ENCODE data around the gene BNIP5. TPM values are rescaled to one million over a fixed set of nuclear protein-coding genes. Genes with fewer than 3 reads are reported as not detected.

The BNIP5 gene
- total and polyA plus RNA-seq, 4 donors = not detected

- no peak overlapping the region for H3K27ac ChIP-seq (ENCODE audit: low read depth in 1 of 2, low read length in 2 of 2)
- H3K9me3 ChIP-seq (ENCODE audit: control insufficient read depth in 4 of 4, low read length in 3 of 4) = no peaks in the 10 kb centered on the region
- DNase-seq (ENCODE audit: low spot score) = no peak
- H3K4me1 ChIP-seq (ENCODE audit: control insufficient read depth in 4 of 4, insufficient read depth in 4 of 4, low read length in 3 of 4) = peaks cover 0 to 23% (median 17%) of the 10 kb centered on the region in 4 donors
- no peak overlapping the region for H3K4me3 ChIP-seq (ENCODE audit: low read depth in 1 of 3, low read length in 3 of 3)
- H3K27me3 ChIP-seq (ENCODE audit: control insufficient read depth in 4 of 4, insufficient read depth in 4 of 4, low read length in 3 of 4) = no peaks in the 10 kb centered on the region
- no peak overlapping the region for H3K9ac ChIP-seq (ENCODE audit: low read depth in 1 of 2, low read length in 2 of 2)
- TF ChIP-seq RAD21 (IDR thresholded peaks at IDR 0.05) (no peak), EGR1 (IDR thresholded peaks at IDR 0.05; ENCODE audit: low read depth in 2 of 2) (no peak), CTCF (IDR thresholded peaks at IDR 0.05; ENCODE audit: low read depth, low read length, missing input control) (no peak), REST (IDR thresholded peaks at IDR 0.05) (no peak), FOXA1 (IDR thresholded peaks at IDR 0.05) (no peak)
- no peaks in the 10 kb centered on the region for H3K36me3 ChIP-seq (ENCODE audit: control insufficient read depth in 4 of 4, insufficient read depth in 3 of 4, low read depth in 1 of 4, low read length in 3 of 4)
- WGBS = 89% methylated on average over 9 of the region's 9 CpGs
Observed at GRCh38 chr6:36381502-36382389, 45.1 kb upstream of the BNIP5 start.

- no peak overlapping the region for H3K27ac ChIP-seq (ENCODE audit: low read depth in 1 of 2, low read length in 2 of 2)
- no peak overlapping the region for H3K9ac ChIP-seq (ENCODE audit: low read depth in 1 of 2, low read length in 2 of 2)
- H3K27me3 ChIP-seq (ENCODE audit: control insufficient read depth in 4 of 4, insufficient read depth in 4 of 4, low read length in 3 of 4) = no peaks in the 10 kb centered on the region
- TF ChIP-seq HNF4G (IDR thresholded peaks at IDR 0.05) = no peak
- no peak for TF ChIP-seq RAD21 (IDR thresholded peaks at IDR 0.05)
- TF ChIP-seq YY1 (IDR thresholded peaks at IDR 0.05) = no peak
- no peak for TF ChIP-seq ATF3 (IDR thresholded peaks at IDR 0.05)
- TF ChIP-seq JUND (IDR thresholded peaks at IDR 0.05) = no peak
- no peak for TF ChIP-seq FOXA1 (IDR thresholded peaks at IDR 0.05)
- no peak for TF ChIP-seq REST (IDR thresholded peaks at IDR 0.05)
- no peak for TF ChIP-seq HNF4A (conservative IDR thresholded peaks at IDR 0.05)
- no peak for TF ChIP-seq EGR1 (IDR thresholded peaks at IDR 0.05; ENCODE audit: low read depth in 2 of 2)
- no peak for TF ChIP-seq SP1 (IDR thresholded peaks at IDR 0.05)
- no peak for TF ChIP-seq FOXA2 (IDR thresholded peaks at IDR 0.05)
- no peak for TF ChIP-seq CTCF (IDR thresholded peaks at IDR 0.05; ENCODE audit: low read depth, low read length, missing input control)
- TF ChIP-seq MAX (IDR thresholded peaks at IDR 0.05) = no peak
- no peak for TF ChIP-seq GABPA (IDR thresholded peaks at IDR 0.05 in 1 of 2, conservative IDR thresholded peaks at IDR 0.05 in 1 of 2)
- no peak for TF ChIP-seq TAF1 (conservative IDR thresholded peaks at IDR 0.05)
- TF ChIP-seq ZBTB33 (IDR thresholded peaks at IDR 0.05) = no peak
- H3K4me1 ChIP-seq (ENCODE audit: control insufficient read depth in 4 of 4, insufficient read depth in 4 of 4, low read length in 3 of 4) = peaks cover 0 to 21% (median 15%) of the 10 kb centered on the region in 4 donors
- H3K9me3 ChIP-seq (ENCODE audit: control insufficient read depth in 4 of 4, low read length in 3 of 4) = no peaks in the 10 kb centered on the region
- DNase-seq (ENCODE audit: low spot score) = no peak
- no peaks in the 10 kb centered on the region for H3K36me3 ChIP-seq (ENCODE audit: control insufficient read depth in 4 of 4, insufficient read depth in 3 of 4, low read depth in 1 of 4, low read length in 3 of 4)
- H3K4me3 ChIP-seq (ENCODE audit: low read depth in 1 of 3, low read length in 3 of 3) = no peak overlapping the region
- 94% methylated on average over 4 of the region's 4 CpGs for WGBS
Observed at GRCh38 chr6:36380166-36380565, 43.5 kb upstream of the BNIP5 start.

Measured in liver (tissue), 9 donors.